A549 (cell line): Measurements from ENCODE around the gene LDLRAD3. TPM values are rescaled to one million over a fixed set of nuclear protein-coding genes. Genes with fewer than 3 reads are reported as not detected.

Experiments used
- ATAC-seq, 2 experiments: fragments of 200-7000 bp in 1 of 2; fragments of >200 bp in 1 of 2; cut with Nextera tagmentation in 1 of 2; cut with Tn5 transposase in 1 of 2; 3 replicates each; pipeline versions ENCODE4 v1.8.0 to v1.9.1; 2018 to 2020; ENCODE audit warnings: mild to moderate bottlenecking in 1 of 2, moderate library complexity in 1 of 2
- CTCF ChIA-PET: fragments of 300-600 bp; sonication (Branson Sonifier 250); formaldehyde crosslinking; extraction: SDS; loops from one replicate; lab custom pipeline; 2021; ENCODE audit warnings: antibody characterized with exemption, inconsistent platforms; lab: Yijun Ruan, JAX
- POLR2A ChIA-PET: fragments of 350-600 bp; formaldehyde crosslinking; extraction: SDS; loops from one replicate; lab custom pipeline; 2021; ENCODE audit warnings: antibody characterized with exemption, inconsistent platforms; lab: Yijun Ruan, JAX
- DNase-seq, 2 experiments: peaks; one replicate each; pipeline versions ENCODE4 v3.0.0 to v3.0.0-alpha.2; 2011 to 2016; ENCODE audit warnings: low read depth in 1 of 2, low spot score in 1 of 2
- FAIRE-seq: peaks from 2 replicates; lab custom pipeline; 2011; peaks lifted over from hg19 to GRCh38; lab: Jason Lieb, UNC
- H3K27ac ChIP-seq, 2 experiments: fragments of >200 bp; sonication (Bioruptor Twin); formaldehyde crosslinking; 3 replicates each; pipeline ENCODE4 v1.5.1; 2016 to 2017
- H3K4me1 ChIP-seq: fragments of >200 bp; sonication (Bioruptor Twin); formaldehyde crosslinking; 3 replicates; pipeline ENCODE4 v1.6.1; 2016
- H3K4me2 ChIP-seq: fragments of >200 bp; sonication (Bioruptor Twin); formaldehyde crosslinking; 3 replicates; pipeline ENCODE4 v1.6.1; 2016
- H3K4me3 ChIP-seq: fragments of >200 bp; sonication (Bioruptor Twin); formaldehyde crosslinking; 3 replicates; pipeline ENCODE4 v1.5.1; 2016
- H3K9me3 ChIP-seq: fragments of >200 bp; sonication (Bioruptor Twin); formaldehyde crosslinking; 3 replicates; pipeline ENCODE4 v1.6.1; 2016
- CBX8 ChIP-seq: fragments of 200-600 bp; sonication (generic); IDR thresholded peaks from 2 replicates; pipeline ENCODE4 v1.6.1; 2016
- EHMT2 ChIP-seq: fragments of 200-600 bp; sonication (generic); IDR thresholded peaks from 2 replicates; pipeline ENCODE4 v1.6.1; 2016; ENCODE audit warnings: antibody characterized with exemption, low read depth, mild to moderate bottlenecking, moderate library complexity
- HOXB5 ChIP-seq: fragments of 250-450 bp; sonication (Bioruptor Pico); IDR thresholded peaks from 2 replicates; pipeline ENCODE4 v1.5.0; 2020; ENCODE audit warnings: mild to moderate bottlenecking, moderate library complexity
- KDM1A ChIP-seq: fragments of 200-600 bp; sonication (generic); IDR thresholded peaks from 2 replicates; pipeline ENCODE4 v1.6.1; 2016; ENCODE audit warnings: low read depth, mild to moderate bottlenecking
- MYC ChIP-seq: IDR thresholded peaks from 2 replicates; pipeline ENCODE4 v1.6.1; 2012; ENCODE audit warnings: mild to moderate bottlenecking, inconsistent platforms, low read length, improper control_type of control experiment, borderline replicate concordance
- NFE2L2 ChIP-seq: fragments of 150-350 bp; conservative IDR thresholded peaks from 2 replicates; pipeline ENCODE4 v1.6.1; 2014; ENCODE audit warnings: low read length
- RCOR1 ChIP-seq: fragments of 150-350 bp; IDR thresholded peaks from 2 replicates; pipeline ENCODE4 v1.6.1; 2014; ENCODE audit warnings: antibody characterized with exemption, low read length, low read depth
- RNF2 ChIP-seq: fragments of 200-600 bp; sonication (generic); IDR thresholded peaks from 2 replicates; pipeline ENCODE4 v1.6.1; 2016; ENCODE audit warnings: low read depth, mild to moderate bottlenecking, antibody characterized with exemption, moderate library complexity, borderline replicate concordance
- TFCP2L1 ChIP-seq: fragments of 250-450 bp; sonication (Bioruptor Pico); IDR thresholded peaks from 2 replicates; pipeline ENCODE4 v1.5.0; 2021; ENCODE audit warnings: mild to moderate bottlenecking
- ZFP36 ChIP-seq: fragments of 450-650 bp; IDR thresholded peaks from 2 replicates; pipeline ENCODE4 v1.6.1; 2014; ENCODE audit warnings: borderline replicate concordance; ENCODE audit not compliant: partially characterized antibody
- ZSCAN20 ChIP-seq: fragments of 250-450 bp; sonication (Bioruptor Pico); IDR thresholded peaks from 2 replicates; pipeline ENCODE4 v1.8.0; 2022; ENCODE audit warnings: mild to moderate bottlenecking, moderate library complexity
- WGBS: methylation state at CpG from one replicate; pipeline ENCODE4 v1.1.6; 2017; ENCODE audit errors: missing lambda C conversion rate; 5-methylcytosine and 5-hydroxymethylcytosine counted together
- polyA plus RNA-seq, 4 experiments: library from polyadenylated mRNA; depleted of rRNA in 3 of 4; stranded (reverse); fragments of >200 nt; fragmentation: RNase III in 1 of 4; extraction: RNeasy Plus Mini Kit Qiagen cat#74134 plus additional on column Dnase treatment in 1 of 4; gene quantifications; 2 replicates in 3 of 4; 3 replicates in 1 of 4; pipeline ENCODE4 v1.2.3, GENCODE V29; 2011 to 2017
- TF ChIP-seq, protein P1 (sequence below): fragments of 250-450 bp; sonication (Bioruptor Pico); IDR thresholded peaks from 2 replicates; pipeline ENCODE4 v1.5.0; 2020; ENCODE audit warnings: low read depth, mild to moderate bottlenecking, moderate library complexity
- TF ChIP-seq, protein P2 (sequence below): IDR thresholded peaks from 2 replicates; pipeline ENCODE4 v1.6.1; 2012; ENCODE audit warnings: low read depth, borderline replicate concordance
- TF ChIP-seq, protein P3 (sequence below): fragments of 200-600 bp; sonication (generic); IDR thresholded peaks from 2 replicates; pipeline ENCODE4 v1.6.1; 2016; ENCODE audit warnings: antibody characterized with exemption, mild to moderate bottlenecking, moderate library complexity

LDLRAD3 gene
- polyA plus RNA-seq, 2 of the 4 experiments (the other 2 are of a cell fraction): 10.5 to 13.2 TPM

DNA sequence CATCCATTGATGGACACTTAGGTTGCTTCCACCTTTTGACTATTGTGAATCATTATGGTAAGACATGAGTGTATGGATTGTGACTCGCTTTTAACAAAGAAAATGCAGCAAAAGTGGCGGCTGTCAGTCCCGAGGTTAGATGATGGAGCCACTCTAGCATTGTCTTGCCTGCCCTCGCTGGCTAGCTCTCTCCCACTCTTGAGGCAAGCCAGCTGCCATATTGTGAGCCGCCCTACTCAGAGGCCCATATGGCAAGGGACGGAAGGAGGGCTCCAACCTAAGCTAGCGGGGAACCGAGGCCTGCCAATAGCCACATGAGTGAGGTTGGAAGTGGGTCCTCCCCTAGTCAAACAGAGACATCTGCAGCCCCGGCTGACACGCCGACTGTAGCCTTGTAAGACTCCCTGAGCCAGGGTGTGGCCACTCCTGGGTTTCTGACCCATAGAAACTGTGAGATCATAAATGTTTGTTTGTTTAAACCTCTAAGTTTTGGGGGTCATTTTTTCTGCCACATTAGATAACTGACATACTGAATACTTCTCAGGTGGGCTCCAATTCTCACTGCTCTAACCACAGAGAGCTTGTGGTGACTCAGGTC is 160.2 kb downstream of the LDLRAD3 start (continued):
- TF ChIP-seq, protein P1, sequence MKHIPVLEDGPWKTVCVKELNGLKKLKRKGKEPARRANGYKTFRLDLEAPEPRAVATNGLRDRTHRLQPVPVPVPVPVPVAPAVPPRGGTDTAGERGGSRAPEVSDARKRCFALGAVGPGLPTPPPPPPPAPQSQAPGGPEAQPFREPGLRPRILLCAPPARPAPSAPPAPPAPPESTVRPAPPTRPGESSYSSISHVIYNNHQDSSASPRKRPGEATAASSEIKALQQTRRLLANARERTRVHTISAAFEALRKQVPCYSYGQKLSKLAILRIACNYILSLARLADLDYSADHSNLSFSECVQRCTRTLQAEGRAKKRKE (CRISPR knock-in tag): no peak

DNA sequence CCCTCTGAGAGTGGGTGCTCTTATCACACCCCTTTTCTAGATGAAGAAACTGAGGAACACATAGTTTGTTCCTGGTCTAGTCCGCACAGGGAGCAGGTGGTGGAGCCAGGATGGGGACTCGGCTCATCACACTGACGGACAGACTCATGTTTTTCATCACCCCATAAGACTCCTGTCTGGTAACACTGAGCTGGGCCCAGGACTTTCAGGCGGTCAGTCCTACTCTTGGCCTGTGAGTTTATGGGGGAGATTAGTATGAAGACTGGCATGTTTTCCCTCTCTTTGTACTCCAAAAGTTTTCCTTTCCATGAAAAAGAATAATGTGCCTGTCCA is 160.8 kb downstream of the LDLRAD3 start:
- Histone ChIP-seq H3K27ac (no peak overlapping the region), H3K4me3 (no peak overlapping the region), H3K4me1 (no peaks in the 10 kb centered on the region), H3K4me2 (no peak overlapping the region), H3K9me3 (no peaks in the 10 kb centered on the region)
- CTCF ChIA-PET: interaction anchor here (0.6 to 1.6 kb wide), 4 partner anchors 10 to 26 kb away, joined by 3 to 5 read pairs (median 4); no protein-coding TSS in a partner anchor
- ATAC-seq (no peak), FAIRE-seq (no peak), DNase-seq (no peak)
- POLR2A ChIA-PET: no interaction called here
- 88% methylated on average over 4 of the region's 4 CpGs for WGBS
- TF ChIP-seq HOXB5: no peak
- no peak for TF ChIP-seq ZFP36
- TF ChIP-seq, protein P2, sequence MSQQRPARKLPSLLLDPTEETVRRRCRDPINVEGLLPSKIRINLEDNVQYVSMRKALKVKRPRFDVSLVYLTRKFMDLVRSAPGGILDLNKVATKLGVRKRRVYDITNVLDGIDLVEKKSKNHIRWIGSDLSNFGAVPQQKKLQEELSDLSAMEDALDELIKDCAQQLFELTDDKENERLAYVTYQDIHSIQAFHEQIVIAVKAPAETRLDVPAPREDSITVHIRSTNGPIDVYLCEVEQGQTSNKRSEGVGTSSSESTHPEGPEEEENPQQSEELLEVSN: no peak
- no peak for TF ChIP-seq KDM1A
- TF ChIP-seq MYC: no peak
- no peak for TF ChIP-seq RCOR1

DNA sequence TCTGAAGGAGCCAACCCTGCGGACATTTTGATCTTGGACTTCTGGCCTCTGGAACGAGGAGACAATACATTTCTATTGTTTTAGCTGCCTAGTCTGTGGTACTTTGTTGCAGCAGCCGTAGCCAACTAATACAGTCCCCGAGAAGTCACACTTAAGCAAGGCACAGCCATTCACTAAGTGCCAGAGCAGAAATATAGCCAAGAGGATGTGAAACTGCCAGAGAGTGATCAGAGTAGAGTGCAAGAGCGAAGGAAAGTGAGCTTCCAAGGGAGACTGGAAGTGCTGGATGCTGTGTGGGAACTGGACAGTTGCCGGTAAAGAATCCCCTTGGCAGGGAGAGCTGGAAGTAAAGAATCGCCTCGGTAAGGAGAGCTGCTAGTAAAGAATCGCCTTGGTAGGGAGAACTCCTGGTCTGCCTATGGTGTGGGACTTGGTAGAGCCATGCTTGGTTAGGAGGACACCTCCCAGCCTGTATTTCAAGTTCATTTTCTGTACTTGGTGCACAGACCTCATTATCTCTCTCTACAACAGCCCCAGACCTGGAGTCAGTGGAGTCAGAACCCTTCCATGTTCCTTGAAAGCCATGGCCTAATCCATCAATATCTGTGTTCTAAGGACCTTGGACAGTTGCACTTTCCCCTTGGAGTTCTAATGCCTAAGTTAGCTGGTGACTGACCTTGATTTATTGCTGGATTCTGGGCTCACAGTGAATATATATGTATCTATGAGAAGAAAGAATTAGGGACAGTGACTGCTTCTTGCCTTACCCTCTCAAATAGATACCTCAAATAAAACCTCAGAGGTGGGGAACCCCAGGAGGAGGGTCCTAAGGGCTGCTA is 162.1 kb downstream of the LDLRAD3 start:
- H3K4me1 ChIP-seq: no peaks in the 10 kb centered on the region
- POLR2A ChIA-PET: no interaction called here
- no peak overlapping the region for H3K27ac ChIP-seq
- TF ChIP-seq NFE2L2: no peak
- TF ChIP-seq, protein P3, sequence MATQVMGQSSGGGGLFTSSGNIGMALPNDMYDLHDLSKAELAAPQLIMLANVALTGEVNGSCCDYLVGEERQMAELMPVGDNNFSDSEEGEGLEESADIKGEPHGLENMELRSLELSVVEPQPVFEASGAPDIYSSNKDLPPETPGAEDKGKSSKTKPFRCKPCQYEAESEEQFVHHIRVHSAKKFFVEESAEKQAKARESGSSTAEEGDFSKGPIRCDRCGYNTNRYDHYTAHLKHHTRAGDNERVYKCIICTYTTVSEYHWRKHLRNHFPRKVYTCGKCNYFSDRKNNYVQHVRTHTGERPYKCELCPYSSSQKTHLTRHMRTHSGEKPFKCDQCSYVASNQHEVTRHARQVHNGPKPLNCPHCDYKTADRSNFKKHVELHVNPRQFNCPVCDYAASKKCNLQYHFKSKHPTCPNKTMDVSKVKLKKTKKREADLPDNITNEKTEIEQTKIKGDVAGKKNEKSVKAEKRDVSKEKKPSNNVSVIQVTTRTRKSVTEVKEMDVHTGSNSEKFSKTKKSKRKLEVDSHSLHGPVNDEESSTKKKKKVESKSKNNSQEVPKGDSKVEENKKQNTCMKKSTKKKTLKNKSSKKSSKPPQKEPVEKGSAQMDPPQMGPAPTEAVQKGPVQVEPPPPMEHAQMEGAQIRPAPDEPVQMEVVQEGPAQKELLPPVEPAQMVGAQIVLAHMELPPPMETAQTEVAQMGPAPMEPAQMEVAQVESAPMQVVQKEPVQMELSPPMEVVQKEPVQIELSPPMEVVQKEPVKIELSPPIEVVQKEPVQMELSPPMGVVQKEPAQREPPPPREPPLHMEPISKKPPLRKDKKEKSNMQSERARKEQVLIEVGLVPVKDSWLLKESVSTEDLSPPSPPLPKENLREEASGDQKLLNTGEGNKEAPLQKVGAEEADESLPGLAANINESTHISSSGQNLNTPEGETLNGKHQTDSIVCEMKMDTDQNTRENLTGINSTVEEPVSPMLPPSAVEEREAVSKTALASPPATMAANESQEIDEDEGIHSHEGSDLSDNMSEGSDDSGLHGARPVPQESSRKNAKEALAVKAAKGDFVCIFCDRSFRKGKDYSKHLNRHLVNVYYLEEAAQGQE: peak; percentile 26; the same call in 1 of the 2 replicates
- TF ChIP-seq, all 56 proteins: peak for 1
- H3K9me3 ChIP-seq: no peaks in the 10 kb centered on the region
- DNase-seq: no peak
- H3K4me2 ChIP-seq: no peak overlapping the region
- FAIRE-seq: no peak
- H3K4me3 ChIP-seq: no peak overlapping the region
- 87% methylated on average over 9 of the region's 9 CpGs for WGBS
- ATAC-seq: no peak
- CTCF ChIA-PET: interaction anchor here (1.3 to 1.8 kb wide), 3 partner anchors 10 to 25 kb away, joined by 3 to 5 read pairs (median 3); no protein-coding TSS in a partner anchor

DNA sequence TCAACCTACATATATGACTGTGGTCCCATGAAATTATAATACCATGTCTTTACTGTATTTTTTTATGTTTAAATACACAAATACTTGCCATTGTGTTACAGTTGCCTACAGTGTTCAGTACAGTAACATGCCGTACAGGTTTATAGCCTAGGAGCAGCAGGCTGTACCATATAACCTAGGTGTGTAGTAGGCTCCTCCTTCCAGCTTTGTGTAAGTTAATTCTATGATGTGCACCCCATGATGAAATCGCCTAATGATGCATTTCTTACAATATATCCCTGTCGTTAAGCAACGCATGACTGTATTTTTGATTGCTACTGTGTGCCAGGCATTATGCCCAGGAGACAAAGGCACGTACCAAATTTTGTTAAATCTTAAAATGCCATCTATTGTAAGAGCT is 163.7 kb downstream of the LDLRAD3 start:
- Histone ChIP-seq H3K4me3 (no peak overlapping the region), H3K4me1 (no peaks in the 10 kb centered on the region), H3K4me2 (no peak overlapping the region), H3K27ac (no peak overlapping the region), H3K9me3 (no peaks in the 10 kb centered on the region)
- 89% methylated on average over 5 of the region's 5 CpGs for WGBS
- FAIRE-seq (no peak), ATAC-seq (no peak), DNase-seq (no peak)
- TF ChIP-seq, protein P3: no peak
- no peak for TF ChIP-seq RNF2
- TF ChIP-seq ZSCAN20 (CRISPR knock-in tag): no peak
- no peak for TF ChIP-seq EHMT2
- TF ChIP-seq TFCP2L1: no peak
- no peak for TF ChIP-seq CBX8
- POLR2A ChIA-PET: no interaction called here
- CTCF ChIA-PET: interaction anchor here (1.8 kb wide), 1 partner anchor 9 kb away, joined by 3 read pairs; no protein-coding TSS in a partner anchor
